Activated CD8-positive, alpha-beta memory T cell treated with anti-CD3 and anti-CD28 coated beads for 4 hours (primary cell): ENCODE data around the gene PEX11G.
"Not testable (repeated sequence)": the region's sequence is repeated elsewhere in the genome, so short reads cannot be mapped to it uniquely, and the experiment has no call there.

ENCODE experiments used
- DNase-seq, 2 donors: peaks; one replicate each; pipeline ENCODE4 v3.0.0-alpha.2; 2020; ENCODE audit warnings: low read depth in 2 of 2

Gene PEX11G

DNA sequence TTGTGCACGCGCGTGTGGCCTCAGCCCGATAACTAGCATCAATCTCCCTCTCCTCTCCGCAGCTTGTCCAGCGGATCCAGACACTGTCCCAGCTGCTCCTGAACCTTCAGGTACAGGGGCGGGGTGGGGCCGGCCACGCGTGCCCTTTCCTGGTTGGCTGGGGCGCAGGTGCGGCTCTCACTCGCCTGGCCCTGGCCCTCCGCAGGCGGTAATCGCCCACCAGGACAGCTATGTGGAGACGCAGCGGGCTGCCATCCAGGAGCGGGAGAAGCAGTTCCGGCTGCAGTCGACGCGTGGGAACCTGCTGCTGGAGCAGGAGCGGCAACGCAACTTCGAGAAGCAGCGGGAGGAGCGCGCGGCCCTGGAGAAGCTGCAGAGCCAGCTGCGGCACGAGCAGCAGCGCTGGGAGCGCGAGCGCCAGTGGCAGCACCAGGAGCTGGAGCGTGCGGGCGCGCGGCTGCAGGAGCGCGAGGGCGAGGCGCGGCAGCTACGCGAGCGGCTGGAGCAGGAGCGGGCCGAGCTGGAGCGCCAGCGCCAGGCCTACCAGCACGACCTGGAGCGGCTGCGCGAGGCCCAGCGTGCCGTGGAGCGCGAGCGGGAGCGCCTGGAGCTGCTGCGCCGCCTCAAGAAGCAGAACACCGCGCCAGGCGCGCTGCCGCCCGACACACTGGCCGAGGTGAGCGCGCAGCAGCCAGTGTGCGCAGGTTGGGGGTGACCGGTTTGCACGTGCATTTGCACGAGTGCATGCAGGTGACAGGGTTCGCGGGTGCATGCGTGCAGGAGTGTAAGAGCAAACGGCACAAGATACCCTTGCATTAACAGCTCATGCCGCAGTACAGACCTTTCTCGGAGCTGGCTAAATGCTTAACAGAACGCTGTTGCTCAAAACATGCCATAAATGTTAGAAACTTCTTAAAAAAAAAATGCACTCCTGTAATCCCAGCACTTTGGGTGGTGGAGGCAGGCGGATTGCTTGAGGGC is 21.5 kb downstream of the PEX11G start:
- DNase-seq, result no peak

DNA sequence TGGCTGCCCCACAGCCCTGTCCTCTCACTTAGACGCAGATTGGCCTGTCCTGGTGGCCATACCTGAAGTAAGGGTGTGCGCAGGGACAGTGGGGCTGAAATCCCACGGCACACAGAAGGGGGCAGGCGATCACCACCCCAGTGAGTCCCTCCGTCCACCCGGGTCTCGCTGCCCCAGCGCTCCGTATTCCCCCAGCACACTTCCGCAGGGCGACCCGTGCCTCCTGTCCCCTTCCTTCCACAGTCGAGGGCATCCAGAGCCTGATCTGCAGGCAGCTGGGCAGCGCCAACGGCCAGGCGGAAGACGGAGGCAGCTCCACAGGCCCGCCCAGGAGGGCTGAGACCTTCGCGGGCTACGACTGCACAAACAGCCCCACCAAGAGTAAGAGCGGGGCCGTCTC is 25.3 kb downstream of the PEX11G start:
- no peak for DNase-seq

DNA sequence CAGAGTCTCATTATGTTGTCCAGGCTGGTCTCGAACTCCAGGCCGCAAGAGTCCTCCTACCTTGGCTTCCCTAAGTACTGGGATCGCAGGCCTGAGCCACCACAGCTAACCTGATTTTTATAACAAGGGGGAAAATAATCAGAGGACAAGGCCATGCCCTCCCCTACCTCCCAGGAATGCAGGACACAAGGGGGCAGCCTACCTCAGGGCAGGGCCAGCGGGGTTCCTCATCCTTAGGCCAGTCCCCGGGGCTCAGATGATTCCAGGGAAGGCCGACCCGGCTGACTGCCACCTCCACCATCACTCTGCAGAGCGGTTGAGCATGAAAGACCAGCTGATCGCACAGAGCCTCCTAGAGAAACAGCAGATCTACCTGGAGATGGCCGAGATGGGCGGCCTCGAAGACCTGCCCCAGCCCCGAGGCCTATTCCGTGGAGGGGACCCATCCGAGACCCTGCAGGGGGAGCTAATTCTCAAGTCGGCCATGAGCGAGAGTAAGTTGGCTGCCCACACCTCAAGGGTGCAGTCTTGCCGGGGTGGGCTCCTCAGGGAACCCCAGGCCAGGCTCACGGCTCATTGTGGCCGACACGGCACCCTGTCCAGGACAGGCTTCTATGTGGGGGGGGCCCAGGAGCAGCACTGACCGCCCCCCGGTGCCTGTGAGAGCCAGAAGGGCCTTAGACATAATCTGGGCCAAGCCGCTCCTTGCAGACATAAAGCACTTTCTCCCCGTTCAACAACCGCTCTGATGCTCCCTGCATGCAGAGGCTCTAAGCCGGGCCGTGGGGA is 26.8 kb downstream of the PEX11G start:
- DNase-seq, result no peak

DNA sequence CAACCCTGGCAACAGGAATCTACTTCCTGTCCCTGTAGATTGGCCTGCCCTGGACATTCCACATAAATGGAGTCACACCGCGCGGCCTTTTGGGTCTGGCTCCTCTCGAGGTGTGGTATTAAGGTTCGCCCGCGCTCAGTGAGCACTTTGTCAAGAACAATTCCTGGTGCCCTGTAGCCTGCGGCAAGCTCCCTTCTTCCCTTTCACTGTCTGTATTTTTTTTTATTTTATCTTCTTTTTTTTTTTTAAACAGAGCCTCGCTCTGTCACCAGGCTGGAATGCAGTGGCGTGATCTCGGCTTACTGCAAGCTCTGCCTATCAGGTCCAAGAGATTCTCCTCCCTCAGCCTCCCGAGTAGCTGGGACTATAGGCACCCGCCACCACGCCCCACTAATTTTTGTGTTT is 28.3 kb downstream of the PEX11G start:
- DNase-seq, result no peak

DNA sequence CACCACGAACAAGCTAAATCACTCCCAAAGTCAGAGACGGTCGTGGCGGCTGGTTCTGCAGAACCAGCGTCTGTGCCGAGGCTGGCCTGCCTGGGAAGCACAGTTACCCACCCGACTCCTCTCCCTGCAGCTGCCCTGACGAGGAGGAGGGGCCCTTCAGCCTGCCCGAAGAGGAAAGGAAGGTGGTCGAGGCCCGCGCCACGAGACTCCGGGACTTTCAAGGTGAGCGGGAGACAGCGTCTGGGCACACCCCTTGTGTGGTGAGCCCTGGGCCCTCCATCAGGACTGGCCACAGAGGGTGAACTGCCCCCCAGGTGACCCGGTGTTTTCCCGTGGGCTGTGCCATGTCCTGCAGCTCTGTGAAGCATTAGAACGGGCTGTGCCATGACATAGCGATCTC is 29.1 kb downstream of the PEX11G start:
- no peak for DNase-seq

DNA sequence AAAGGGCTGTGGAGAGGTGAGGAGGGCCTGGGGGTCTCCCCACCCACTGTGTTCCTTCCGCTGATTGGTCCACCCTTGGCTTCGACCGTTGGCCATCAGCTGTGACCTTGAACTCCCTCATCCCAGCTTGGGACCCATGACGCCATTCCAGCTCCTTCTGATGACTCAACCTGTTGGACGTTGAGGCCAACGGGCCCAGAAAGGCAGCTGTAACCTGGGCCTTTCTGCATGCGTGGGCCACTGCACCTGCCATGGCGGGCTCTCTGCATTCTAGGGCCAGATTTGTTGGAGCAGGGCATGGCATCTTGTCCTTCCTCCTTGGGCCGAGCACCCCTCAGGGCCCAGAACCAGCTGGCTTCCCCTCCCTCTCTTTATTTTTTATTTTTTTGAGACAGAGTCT is 30.2 kb downstream of the PEX11G start:
- no peak for DNase-seq

DNA sequence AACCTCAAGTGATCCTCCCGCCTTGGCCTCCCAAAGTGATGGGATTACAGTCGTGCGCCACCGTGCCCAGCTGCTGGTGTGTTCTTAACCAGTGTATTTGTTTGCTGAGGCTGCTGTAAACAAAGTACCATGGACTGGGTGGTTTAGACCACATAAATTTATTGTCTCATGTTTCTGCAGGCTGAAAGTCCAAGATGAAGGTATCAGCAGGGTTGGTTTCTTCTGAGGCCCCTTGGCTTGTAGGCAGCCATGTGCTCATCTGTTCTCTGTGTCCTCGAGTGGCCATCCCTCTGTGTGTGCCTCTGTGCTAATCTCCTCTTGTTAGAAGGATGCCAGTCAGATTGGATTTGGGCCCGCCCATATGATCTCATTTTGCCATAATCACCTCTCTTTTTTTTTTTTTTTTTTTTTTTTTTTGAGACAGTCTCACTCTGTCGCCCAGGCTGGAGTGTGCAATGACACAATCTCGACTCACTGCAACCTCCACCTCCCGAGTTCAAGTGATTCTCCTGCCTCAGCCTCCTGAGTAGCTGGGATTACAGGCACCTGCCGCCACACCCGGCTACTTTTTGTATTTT is 31.8 kb downstream of the PEX11G start:
- DNase-seq, result no peak

DNA sequence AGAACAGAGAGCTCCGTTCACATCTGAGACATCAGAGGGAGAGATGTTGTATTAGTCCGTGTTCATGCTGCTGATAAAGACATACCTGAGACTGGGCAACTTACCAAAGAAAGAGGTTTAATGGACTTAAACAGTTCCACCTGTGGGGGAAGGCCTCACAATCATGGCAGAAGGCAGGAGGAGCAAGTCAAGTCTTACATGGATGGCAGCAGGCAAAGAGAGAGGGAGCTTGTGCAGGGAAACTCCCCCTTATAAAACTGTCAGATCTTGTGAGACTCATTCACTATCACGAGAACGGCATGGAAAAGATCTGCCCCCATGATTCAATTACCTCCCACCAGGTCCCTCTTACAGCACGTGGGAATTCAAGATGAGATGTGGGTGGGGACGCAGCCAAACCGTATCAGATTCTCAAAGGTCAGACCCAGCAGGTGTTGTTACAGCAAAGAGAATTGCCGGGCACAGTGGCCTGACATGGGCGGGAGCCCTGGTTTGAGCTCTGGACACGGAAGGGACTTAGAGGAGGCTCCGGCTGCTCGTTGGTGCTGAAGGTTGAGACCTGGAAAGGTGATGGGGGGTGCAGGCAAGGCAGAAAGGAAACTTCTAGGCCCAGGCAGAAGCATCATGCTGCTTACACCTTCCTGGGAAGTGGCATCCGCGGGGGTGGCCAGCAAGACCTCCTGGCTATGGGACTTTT is 33.1 kb downstream of the PEX11G start:
- DNase-seq, result no peak

DNA sequence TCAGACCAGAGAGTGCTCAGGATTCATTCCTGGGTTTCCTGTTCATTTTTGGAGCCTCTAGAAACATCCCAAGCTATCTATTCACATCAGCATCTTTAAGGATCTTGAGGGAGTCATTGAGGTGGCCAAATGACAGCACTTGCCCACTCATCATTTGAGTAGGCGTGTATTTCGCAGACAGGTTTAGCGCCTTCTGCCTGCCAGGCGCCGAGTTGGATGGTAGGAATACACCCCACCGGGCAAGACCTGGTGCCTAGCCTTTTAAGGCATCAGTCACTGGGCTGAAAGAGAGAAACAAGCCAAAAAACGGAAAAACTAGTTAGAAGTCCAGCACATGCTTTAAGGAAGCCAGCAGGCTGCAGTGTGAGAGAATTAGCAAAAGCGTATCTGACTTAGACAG is 33.8 kb downstream of the PEX11G start:
- DNase-seq, result no peak

DNA sequence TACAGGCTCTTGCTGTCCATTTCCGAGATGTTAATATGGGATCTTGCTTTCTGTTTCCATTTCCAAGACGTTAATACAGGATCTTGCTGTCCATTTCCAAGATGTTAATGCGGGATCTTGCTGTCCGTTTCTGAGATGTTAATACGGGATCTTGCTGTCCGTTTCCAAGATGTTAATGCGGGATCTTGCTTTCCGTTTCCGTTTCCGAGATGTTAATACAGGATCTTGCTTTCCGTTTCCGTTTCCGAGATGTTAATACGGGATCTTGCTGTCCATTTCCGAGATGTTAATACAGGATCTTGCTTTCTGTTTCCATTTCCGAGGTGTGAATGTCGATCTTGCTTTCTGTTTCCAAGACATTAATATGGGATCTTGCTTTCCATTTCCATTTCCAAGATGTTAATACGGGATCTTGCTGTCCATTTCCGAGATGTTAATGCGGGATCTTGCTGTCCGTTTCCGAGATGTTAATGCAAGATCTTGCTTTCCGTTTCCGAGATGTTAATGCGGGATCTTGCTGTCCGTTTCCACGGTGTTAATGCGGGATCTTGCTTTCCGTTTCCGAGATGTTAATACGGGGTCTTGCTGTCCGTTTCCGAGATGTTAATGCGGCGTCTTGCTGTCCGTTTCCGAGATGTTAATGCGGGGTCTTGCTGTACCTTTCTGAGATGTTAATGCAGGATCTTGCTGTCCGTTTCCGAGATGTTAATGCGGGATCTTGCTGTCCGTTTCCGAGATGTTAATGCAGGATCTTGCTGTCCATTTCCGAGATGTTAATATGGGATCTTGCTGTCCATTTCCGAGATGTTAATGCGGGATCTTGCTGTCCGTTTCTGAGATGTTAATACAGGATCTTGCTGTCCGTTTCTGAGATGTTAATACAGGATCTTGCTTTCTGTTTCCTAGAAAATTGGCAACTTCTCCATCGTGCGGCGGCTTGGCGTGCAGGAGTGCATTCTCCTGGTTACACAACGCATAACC is 38.3 kb downstream of the PEX11G start:
- DNase-seq, result no peak

DNA sequence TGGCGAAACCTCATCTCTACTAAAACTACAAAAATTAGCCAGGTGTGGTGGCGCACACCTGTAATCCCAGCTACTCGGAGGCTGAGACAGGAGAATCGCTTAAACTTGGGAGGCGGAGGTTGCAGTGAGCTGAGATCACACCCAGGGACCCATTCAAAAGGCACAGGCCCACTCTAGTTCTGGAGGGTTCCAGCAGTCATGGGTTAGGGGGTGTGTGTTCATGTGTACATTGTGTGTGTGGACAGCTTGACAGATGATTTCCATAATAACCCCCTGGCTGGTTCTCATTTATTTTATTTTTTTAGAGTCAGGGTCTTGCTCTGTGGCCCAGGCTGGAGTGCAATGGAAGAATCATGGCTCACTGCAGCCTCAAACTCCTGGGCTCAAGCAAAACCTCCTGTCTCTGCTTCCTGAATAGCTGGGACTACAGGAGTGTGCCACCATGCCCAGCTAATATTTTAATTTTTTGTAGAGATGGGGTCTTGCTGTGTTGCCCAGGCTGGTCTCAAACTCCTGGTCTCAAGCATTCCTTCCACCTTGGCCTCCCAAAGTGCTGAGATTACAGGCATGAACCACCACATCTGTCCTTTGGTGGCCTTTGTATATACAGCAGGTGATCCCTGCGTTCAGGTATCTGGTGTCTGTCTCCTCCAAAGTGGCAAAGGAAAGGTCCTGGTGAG is 39.3 kb downstream of the PEX11G start:
- not testable (repeated sequence) for DNase-seq

DNA sequence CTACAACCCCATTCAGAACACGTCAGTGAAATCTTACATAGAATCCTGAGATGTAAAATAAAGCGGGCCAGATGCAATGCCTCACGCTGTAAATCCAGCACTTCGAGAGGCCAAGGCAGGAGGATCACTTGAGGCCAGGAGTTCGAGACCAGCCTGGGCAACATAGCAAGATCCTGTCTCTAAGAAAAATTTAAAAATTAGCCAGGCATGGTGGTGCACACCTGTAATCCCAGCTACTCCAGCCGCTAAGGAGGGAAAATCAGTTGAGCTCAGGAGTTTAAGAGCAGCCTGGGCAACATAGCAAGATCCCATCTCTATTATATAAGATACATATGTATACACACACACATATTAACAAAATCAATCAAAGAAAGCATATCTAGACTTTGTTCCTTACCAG is 41.2 kb downstream of the PEX11G start:
- no peak for DNase-seq

DNA sequence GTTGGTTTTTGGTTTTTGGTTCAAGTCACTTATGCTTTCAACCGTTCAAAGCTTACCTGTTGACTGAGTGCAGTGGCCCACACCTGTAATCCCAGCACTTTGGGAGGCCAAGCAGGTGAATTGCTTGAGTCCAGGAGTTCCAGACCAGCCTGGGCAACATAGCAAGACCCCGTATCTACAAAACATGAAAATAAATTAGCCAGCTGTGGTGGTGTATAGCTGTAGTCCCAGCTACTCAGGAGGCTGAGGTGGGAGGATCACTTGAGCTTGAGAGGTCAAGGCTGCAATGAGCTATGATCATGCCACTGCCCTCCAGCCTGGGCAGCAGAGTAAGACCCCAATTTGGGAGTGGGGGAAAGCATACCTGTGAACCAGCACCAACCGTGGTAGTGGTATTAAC is 43.7 kb downstream of the PEX11G start:
- no peak for DNase-seq

DNA sequence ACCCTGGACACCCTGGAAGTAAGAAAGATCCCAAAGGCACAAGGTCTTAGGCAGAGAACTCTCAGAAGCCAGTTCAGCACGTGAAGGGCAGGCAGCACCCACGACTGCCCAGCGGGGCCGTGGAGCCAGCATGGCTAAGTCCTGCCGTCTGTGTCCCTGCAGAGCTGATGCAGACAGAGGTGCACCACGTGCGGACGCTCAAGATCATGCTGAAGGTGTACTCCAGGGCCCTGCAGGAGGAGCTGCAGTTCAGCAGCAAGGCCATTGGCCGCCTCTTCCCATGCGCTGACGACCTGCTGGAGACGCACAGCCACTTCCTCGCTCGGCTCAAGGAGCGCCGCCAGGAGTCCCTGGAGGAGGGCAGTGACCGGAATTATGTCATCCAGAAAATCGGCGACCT is 44.8 kb downstream of the PEX11G start:
- DNase-seq, result no peak

DNA sequence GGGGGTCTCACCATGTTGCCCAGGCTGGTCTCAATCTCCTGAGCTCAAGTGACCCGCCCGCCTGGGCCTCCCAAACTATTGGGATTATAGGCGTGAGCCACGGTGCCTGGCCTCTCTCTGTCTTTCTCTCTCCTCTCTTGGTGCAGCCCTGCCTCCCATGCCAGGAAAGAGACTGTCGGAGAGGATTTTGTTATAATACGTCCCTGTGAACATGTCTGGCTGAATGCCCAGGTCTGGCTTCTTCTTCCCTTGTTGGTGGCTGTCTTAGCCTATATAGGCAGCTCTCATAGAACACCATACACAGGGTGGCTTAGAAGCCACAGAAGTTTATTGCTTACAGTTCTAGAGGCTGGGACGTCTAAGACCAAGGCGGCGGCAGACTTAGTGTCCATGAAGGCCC is 46.4 kb downstream of the PEX11G start:
- DNase-seq, result no peak

DNA sequence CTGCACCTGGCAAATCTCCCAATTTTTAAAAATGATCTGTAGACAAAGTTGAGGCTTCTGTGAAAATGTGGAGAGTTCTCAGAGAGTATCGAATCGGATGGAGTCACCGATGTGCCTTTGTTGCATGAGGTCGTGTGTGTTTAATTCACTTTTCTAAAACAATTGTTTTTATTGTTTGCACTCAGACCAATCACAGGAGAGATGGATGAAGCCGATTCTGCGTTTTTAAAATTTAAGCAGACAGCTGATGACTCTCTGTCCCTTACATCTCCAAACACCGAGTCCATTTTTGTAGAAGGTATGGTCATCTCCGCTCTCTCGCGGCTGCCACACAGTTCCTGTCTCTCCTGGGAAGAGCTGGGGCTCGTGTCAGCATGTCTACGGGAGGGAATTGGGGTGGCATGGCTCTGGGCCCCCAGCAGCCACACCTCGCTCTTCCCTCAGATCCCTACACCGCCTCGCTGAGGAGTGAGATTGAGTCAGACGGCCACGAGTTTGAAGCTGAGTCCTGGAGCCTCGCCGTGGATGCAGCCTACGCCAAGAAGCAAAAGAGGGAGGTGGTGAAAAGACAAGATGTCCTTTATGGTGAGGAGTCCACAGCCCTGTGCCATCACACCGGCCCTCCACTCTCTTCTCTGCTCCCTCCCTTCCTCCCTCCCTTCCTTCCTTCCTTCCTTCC is 47.2 kb downstream of the PEX11G start:
- DNase-seq, result no peak

DNA sequence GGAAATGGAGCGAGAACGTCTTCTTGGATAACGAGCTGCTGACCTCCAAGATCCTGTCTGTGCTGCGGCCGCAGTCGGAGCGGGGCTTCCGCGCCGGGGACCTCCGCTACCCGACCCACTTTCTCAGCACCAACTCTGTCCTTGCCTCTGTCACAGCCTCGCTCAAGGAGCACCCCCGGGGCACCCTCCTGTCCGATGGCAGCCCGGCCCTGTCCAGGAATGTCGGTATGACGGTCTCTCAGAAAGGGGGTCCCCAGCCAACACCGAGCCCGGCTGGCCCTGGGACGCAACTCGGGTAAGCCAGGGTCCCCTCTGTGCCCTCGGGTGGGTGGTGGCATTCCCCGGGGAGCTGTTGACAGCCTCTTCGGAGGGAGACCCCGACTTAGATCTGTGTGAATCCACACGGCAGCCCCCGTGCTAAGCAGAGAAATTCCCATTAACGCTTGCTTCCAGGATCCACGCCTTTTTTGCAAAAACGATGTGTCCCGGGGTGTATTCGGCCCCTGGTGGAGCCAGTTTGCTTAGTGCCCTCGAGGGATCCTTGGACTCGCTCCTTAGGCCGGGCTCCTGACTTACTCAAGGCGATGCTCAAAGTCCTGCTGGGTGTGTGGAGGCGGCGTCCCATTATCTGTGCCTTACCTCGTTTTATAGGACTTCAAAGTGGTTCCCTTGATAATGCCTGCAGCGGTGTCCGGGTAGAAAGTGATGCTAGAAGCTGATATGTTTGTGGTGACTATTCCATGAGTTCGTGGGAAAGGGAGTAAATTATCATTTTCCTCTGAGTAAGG is 48.5 kb downstream of the PEX11G start:
- no peak for DNase-seq

DNA sequence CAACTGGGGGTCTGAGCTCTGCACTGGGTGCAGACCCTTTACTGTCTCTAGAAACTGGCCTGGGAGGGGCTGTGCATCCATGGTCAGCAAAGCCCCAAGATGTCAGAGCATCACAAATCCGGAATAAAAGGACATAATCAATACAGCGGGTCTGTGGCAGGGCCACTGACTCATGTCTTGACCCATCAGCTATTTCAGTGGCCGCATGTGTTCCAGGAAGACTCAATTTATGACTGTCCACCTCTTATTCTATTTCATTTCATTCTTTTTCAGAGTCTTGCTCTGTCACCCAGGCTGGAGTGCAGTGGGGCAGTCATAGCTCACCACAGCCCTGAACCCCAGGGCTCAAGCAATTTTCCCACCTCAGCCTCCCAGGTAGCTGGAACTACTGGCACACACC is 53.2 kb downstream of the PEX11G start:
- no peak for DNase-seq

DNA sequence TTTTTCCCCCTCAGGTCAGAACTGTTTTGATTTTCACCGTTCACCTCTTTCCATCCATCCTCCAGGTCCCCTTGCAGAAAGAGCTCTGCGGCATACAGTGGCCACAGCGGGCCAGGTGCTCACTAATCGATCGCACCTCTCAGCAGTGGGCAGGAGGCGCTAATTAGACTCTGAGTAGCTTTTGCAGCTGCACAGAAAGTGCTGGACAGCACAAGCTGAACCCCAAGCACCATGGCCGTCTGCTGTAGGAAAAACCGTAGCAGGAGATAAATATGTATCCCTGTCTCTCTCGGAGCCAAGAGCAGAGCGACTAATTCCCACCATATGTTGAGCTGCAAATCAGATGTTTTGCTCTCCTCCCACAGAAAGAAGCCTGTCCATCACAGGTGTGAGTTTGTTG is 54.4 kb downstream of the PEX11G start:
- no peak for DNase-seq
